Kidney (tissue), 14 donors: ENCODE data around the gene NCAM2. TPM values are rescaled to one million over a fixed set of nuclear protein-coding genes. Genes with fewer than 3 reads are reported as not detected.

Experiments
- DNase-seq, 5 donors: peaks; one replicate each; pipeline ENCODE4 v3.0.0-alpha.2; 2013 to 2020
- FAIRE-seq: peaks from 2 replicates; lab custom pipeline; 2012; peaks lifted over from hg19 to GRCh38; lab: Jason Lieb, UNC
- H3K27ac ChIP-seq, 2 donors: one replicate each; pipeline ENCODE4 v1.7.0; 2013; ENCODE audit warnings: low read depth in 2 of 2, low read length in 2 of 2, inconsistent platforms in 1 of 2
- H3K27me3 ChIP-seq: one replicate; pipeline ENCODE4 v1.7.1; 2013; ENCODE audit warnings: low read length, inconsistent platforms; ENCODE audit not compliant: control insufficient read depth, insufficient read depth
- H3K36me3 ChIP-seq, 3 donors: one replicate each; pipeline versions ENCODE4 v1.7.0 to v1.7.1; 2013; ENCODE audit warnings: low read length in 3 of 3, control low read depth in 1 of 3, inconsistent platforms in 1 of 3; ENCODE audit not compliant: insufficient read depth in 3 of 3, control insufficient read depth in 2 of 3
- H3K4me1 ChIP-seq, 3 donors: one replicate each; pipeline versions ENCODE4 v1.7.0 to v1.7.1; 2013; ENCODE audit warnings: low read length in 3 of 3, inconsistent platforms in 1 of 3, low read depth in 1 of 3; ENCODE audit not compliant: control insufficient read depth in 2 of 3, insufficient read depth in 2 of 3
- H3K4me3 ChIP-seq, 3 donors: one replicate each; pipeline versions ENCODE4 v1.7.0 to v1.8.1; 2013; ENCODE audit warnings: low read length in 3 of 3, control low read depth in 1 of 3, inconsistent platforms in 1 of 3
- H3K9ac ChIP-seq, 3 donors: one replicate each; pipeline versions ENCODE4 v1.7.0 to v1.7.1; 2013; ENCODE audit warnings: low read length in 3 of 3, control low read depth in 1 of 3, inconsistent platforms in 1 of 3
- H3K9me3 ChIP-seq, 3 donors: one replicate each; pipeline versions ENCODE4 v1.7.0 to v1.7.1; 2013; ENCODE audit warnings: low read length in 3 of 3, control low read depth in 1 of 3, inconsistent platforms in 1 of 3; ENCODE audit not compliant: control insufficient read depth in 2 of 3, insufficient read depth in 1 of 3
- CTCF ChIP-seq: IDR thresholded peaks from 3 replicates; pipeline ENCODE4 v1.5.1; 2012; ENCODE audit warnings: mild to moderate bottlenecking, moderate library complexity, borderline replicate concordance; ENCODE audit not compliant: insufficient read depth; ENCODE audit errors: extremely low read depth
- intact Hi-C: fragments of 100-400 bp; cut with DNase I; formaldehyde crosslinking; loops from one replicate; pipeline ENCODE4 v1.11.1; 2022
- polyA plus RNA-seq: library from polyadenylated mRNA; stranded (reverse); fragments of 350-450 nt; fragmentation: Illumina TruSeq; extraction: RNeasy Lipid Tissue Mini Kit (QIAGEN cat#74804); gene quantifications from one replicate; pipeline ENCODE4 v1.2.3, GENCODE V29; 2014; ENCODE audit warnings: low read depth, low replicate concordance; ENCODE audit not compliant: insufficient read depth
- total RNA-seq: library from RNA; stranded (reverse); fragmentation: NEBNext Ultra II Directional; extraction: Animal tissue kit (Norgen Biotek cat#: 25700); gene quantifications from one replicate; pipeline ENCODE4 v1.2.1, GENCODE V29; 2021
- donor health status: control.
- donor health status: control.
- donor health status: control.
- donor health status: control.
- donor health status: control.
- donor health status: DM: yes; HTN: yes; CAD: no.
- donor health status: Normal renal cell carcinoma (clear cell type).

The NCAM2 gene
- total and polyA plus RNA-seq, 2 donors from 2014 or later = 0.13 to 0.82 TPM

- Histone ChIP-seq H3K9me3 (no peaks in the 10 kb centered on the region), H3K9ac (no peak overlapping the region), H3K4me3 (no peak overlapping the region), H3K4me1 (no peaks in the 10 kb centered on the region), H3K27me3 (no peaks in the 10 kb centered on the region), H3K27ac (no peak overlapping the region), H3K36me3 (no peaks in the 10 kb centered on the region)
- FAIRE-seq (no peak), DNase-seq (no peak)
- intact Hi-C loops = no loop called here
- no peak for TF ChIP-seq CTCF
Measured at GRCh38 chr21:21010698-21011097, 12.5 kb downstream of the NCAM2 start.

GRCh38 chr21:21018821-21019220 is 20.6 kb downstream of the NCAM2 start:
- Histone ChIP-seq H3K27me3 (no peaks in the 10 kb centered on the region), H3K36me3 (no peaks in the 10 kb centered on the region), H3K4me3 (no peak overlapping the region), H3K9me3 (no peaks in the 10 kb centered on the region), H3K4me1 (no peaks in the 10 kb centered on the region), H3K9ac (no peak overlapping the region), H3K27ac (no peak overlapping the region)
- no peak for DNase-seq
- no peak for TF ChIP-seq CTCF
- intact Hi-C loops = no loop called here
- no peak for FAIRE-seq

GRCh38 chr21:21019681-21020080 is 21.5 kb downstream of the NCAM2 start:
- no peaks in the 10 kb centered on the region for H3K4me1 ChIP-seq
- H3K27ac ChIP-seq = no peak overlapping the region
- FAIRE-seq = no peak
- no peak for TF ChIP-seq CTCF
- H3K9me3 ChIP-seq = no peaks in the 10 kb centered on the region
- H3K27me3 ChIP-seq = no peaks in the 10 kb centered on the region
- intact Hi-C loops = no loop called here
- H3K4me3 ChIP-seq = no peak overlapping the region
- H3K9ac ChIP-seq = no peak overlapping the region
- H3K36me3 ChIP-seq = no peaks in the 10 kb centered on the region
- no peak for DNase-seq

GRCh38 chr21:21025742-21026141 is 27.5 kb downstream of the NCAM2 start:
- FAIRE-seq = no peak

More at GRCh38 chr21:21025742-21026141, 27.5 kb downstream of the NCAM2 start:
- Histone ChIP-seq H3K4me3 (no peak overlapping the region), H3K9ac (no peak overlapping the region), H3K36me3 (no peaks in the 10 kb centered on the region), H3K9me3 (no peaks in the 10 kb centered on the region), H3K4me1 (no peaks in the 10 kb centered on the region), H3K27me3 (no peaks in the 10 kb centered on the region), H3K27ac (no peak overlapping the region)
- no peak for DNase-seq
- intact Hi-C loops = no loop called here
- no peak for TF ChIP-seq CTCF
